ENCODE data around the gene NECTIN3. TPM values are rescaled to one million over a fixed set of nuclear protein-coding genes. Genes with fewer than 3 reads are reported as not detected.

Gene NECTIN3
- total and polyA plus RNA-seq, 3 experiments from 2014 or later, result 2.2 to 13.3 (median 12.8) TPM

DNA sequence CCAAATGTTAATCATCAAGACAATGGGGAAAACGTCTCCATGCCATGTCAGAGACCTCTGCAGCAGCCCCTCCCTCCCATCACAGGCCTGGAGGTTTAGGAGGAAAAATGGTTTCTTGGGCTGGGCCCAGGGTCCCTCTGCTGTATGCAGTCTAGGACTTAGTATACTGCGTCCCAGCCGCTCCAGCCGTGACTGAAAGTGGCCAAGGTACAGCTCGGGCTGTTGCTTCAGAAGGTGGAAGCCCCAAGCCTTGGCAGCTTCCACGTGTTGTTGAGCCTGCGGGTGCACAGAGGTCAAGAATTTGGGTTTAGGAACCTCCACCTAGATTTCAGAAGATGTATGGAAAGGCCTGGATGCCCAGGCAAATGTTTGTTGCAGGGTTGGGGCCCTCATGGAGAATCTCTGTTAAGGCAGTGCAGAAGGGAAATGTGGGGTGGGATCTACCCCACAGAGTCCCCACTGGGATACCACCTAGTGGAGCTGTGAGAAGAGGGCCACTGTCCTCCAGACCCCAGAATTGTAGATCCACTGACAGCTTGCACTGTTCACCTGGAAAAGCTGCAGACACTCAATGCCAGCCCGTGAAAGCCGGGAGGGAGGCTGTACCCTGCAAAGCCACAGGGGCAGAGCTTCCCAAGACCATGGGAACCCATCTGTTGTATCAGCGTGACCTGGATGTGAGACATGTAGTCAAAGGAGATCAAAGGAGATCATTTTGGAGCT is 25.0 kb downstream of the NECTIN3 start:
- POLR2A ChIA-PET, result no interaction called here
- no peaks in the 10 kb centered on the region for H3K27me3 Mint-ChIP-seq
- peaks cover 3 to 21% (median 6%) of the 10 kb centered on the region in 3 donors for H3K36me3 Mint-ChIP-seq
- Histone ChIP-seq H3K36me3 (ENCODE audit: insufficient read depth, low read length) (no peaks in the 10 kb centered on the region), H3K27ac (ENCODE audit: low read depth, low read length) (no peak overlapping the region), H3K9me3 (ENCODE audit: low read length) (no peaks in the 10 kb centered on the region), H3K27me3 (ENCODE audit: insufficient read depth, low read length, poor library complexity, severe bottlenecking) (no peaks in the 10 kb centered on the region), H3K4me1 (ENCODE audit: insufficient read depth, low read length) (no peaks in the 10 kb centered on the region), H3K4me3 (ENCODE audit: low read length) (no peak overlapping the region)
- H3K9me3 Mint-ChIP-seq, result peaks cover 0 to 7% (median 3%) of the 10 kb centered on the region in 5 donors
- DNase-seq, result no peak
- peaks cover 2 to 42% (median 6%) of the 10 kb centered on the region in 3 donors for H3K4me1 Mint-ChIP-seq
- CTCF ChIA-PET, result no interaction called here
- no peak overlapping the region for H3K4me3 Mint-ChIP-seq
- peak overlapping the region in 1 of 8 donors; percentile 73 for H3K27ac Mint-ChIP-seq

DNA sequence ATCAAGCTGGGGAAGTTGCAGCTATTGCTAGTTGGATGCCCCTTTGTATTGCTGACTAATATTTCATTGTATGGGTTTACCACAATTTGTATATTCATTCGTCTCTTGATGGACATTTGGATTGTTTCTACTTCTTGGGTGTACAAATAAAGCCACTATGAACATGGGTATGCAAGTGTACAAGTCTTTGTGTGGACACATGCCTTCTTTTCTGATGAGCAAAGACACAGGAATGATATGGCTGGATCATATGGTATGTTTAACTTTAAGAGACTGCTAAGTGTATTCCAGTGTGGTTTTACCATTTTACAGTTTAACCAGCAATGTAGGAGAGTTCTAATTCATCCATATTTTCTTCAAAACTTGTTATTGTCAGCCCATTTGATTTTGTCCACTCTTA is 32.2 kb downstream of the NECTIN3 start:
- Histone ChIP-seq H3K36me3 (ENCODE audit: insufficient read depth, low read length) (no peaks in the 10 kb centered on the region), H3K27ac (ENCODE audit: low read depth, low read length) (no peak overlapping the region), H3K4me3 (ENCODE audit: low read length) (no peak overlapping the region), H3K27me3 (ENCODE audit: insufficient read depth, low read length, poor library complexity, severe bottlenecking) (no peaks in the 10 kb centered on the region), H3K4me1 (ENCODE audit: insufficient read depth, low read length) (no peaks in the 10 kb centered on the region), H3K9me3 (ENCODE audit: low read length) (no peaks in the 10 kb centered on the region)
- Mint-ChIP-seq H3K4me1 (peaks cover 2 to 58% (median 8%) of the 10 kb centered on the region in 3 donors), H3K27ac (no peak overlapping the region), H3K4me3 (no peak overlapping the region), H3K27me3 (peaks cover 0 to 4% of the 10 kb centered on the region in 2 donors), H3K36me3 (peaks cover 3 to 37% (median 4%) of the 10 kb centered on the region in 3 donors), H3K9me3 (peaks cover 0 to 5% (median 2%) of the 10 kb centered on the region in 5 donors)
- DNase-seq, result no peak
- ChIA-PET POLR2A (no interaction called here), CTCF (no interaction called here)

DNA sequence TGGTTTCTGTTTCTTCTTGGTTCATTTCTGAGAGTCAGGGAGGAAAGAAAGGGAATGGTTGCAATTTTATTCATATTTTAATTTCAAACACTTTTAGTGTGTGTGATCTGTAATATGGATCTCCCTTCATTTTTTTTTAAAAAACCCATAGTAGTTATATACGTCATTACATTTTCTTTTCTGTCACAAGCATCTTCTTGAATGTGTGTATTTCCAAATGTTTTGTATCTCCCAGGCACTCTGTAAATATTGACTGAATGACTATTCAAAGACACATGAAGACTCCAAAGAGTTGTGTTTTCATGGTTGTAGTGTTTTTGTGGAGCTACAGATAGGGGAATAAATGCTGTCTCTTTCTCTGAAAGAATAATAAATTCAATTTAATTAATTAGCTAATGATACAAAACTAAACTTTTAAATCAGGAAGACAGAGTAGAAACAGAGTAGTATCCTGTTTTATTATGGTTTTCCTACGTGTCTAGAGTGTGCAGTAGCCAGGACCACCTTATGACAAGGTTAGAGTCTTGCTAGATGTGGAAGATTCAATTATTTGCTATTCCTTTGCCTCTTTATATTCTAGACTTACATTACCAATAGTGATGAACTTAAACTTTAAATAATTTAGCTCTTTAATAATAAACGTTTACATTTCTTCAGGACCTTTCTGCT is 35.5 kb downstream of the NECTIN3 start:
- H3K4me3 Mint-ChIP-seq, result no peak overlapping the region
- peaks cover 0 to 50% (median 7%) of the 10 kb centered on the region in 3 donors for H3K4me1 Mint-ChIP-seq
- H3K9me3 Mint-ChIP-seq, result peaks cover 0 to 5% (median 2%) of the 10 kb centered on the region in 5 donors
- H3K27ac Mint-ChIP-seq, result no peak overlapping the region
- H3K9me3 ChIP-seq (ENCODE audit: low read length), result no peaks in the 10 kb centered on the region
- DNase-seq, result no peak
- no peak overlapping the region for H3K4me3 ChIP-seq (ENCODE audit: low read length)
- POLR2A ChIA-PET, result no interaction called here
- H3K36me3 ChIP-seq (ENCODE audit: insufficient read depth, low read length), result no peaks in the 10 kb centered on the region
- CTCF ChIA-PET, result no interaction called here
- no peaks in the 10 kb centered on the region for H3K27me3 ChIP-seq (ENCODE audit: insufficient read depth, low read length, poor library complexity, severe bottlenecking)
- no peak overlapping the region for H3K27ac ChIP-seq (ENCODE audit: low read depth, low read length)
- H3K4me1 ChIP-seq (ENCODE audit: insufficient read depth, low read length), result no peaks in the 10 kb centered on the region
- H3K36me3 Mint-ChIP-seq, result peaks cover 3 to 36% (median 4%) of the 10 kb centered on the region in 3 donors
- peaks cover 0 to 4% of the 10 kb centered on the region in 2 donors for H3K27me3 Mint-ChIP-seq

- H3K27me3 Mint-ChIP-seq, result peaks cover 0 to 4% of the 10 kb centered on the region in 2 donors
- no peak overlapping the region for H3K27ac Mint-ChIP-seq
- ChIA-PET CTCF (no interaction called here), POLR2A (no interaction called here)
- peaks cover 0 to 5% (median 2%) of the 10 kb centered on the region in 5 donors for H3K9me3 Mint-ChIP-seq
- H3K4me3 ChIP-seq (ENCODE audit: low read length), result no peak overlapping the region
- H3K4me1 ChIP-seq (ENCODE audit: insufficient read depth, low read length), result no peaks in the 10 kb centered on the region
- H3K4me3 Mint-ChIP-seq, result no peak overlapping the region
- H3K4me1 Mint-ChIP-seq, result peaks cover 0 to 46% (median 7%) of the 10 kb centered on the region in 3 donors
- no peaks in the 10 kb centered on the region for H3K27me3 ChIP-seq (ENCODE audit: insufficient read depth, low read length, poor library complexity, severe bottlenecking)
- no peak for DNase-seq
- peaks cover 0 to 32% (median 4%) of the 10 kb centered on the region in 3 donors for H3K36me3 Mint-ChIP-seq
- no peaks in the 10 kb centered on the region for H3K36me3 ChIP-seq (ENCODE audit: insufficient read depth, low read length)
- H3K9me3 ChIP-seq (ENCODE audit: low read length), result no peaks in the 10 kb centered on the region
- H3K27ac ChIP-seq (ENCODE audit: low read depth, low read length), result no peak overlapping the region
Observed at GRCh38 chr3:111107662-111108035, 36.0 kb downstream of the NECTIN3 start.

DNA sequence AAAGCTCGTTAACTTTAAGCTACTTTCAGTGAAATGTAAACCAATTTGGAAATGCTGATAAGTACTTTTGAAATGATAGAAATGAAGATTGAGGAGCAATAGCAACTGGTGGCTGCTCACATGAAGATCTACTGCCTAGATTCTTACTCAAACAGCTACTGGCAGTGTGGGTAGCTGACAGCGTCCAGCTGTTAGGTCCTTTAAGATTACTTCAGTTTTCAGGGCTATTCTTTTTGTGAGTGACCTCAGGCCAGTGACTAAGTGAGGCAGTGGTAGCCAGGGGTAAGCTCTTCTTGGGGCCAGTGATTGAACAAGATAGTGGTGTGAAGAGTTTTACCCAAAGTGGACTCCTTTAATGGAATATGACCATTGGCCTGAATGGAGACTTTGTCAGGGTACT is 41.3 kb downstream of the NECTIN3 start:
- Histone ChIP-seq H3K36me3 (ENCODE audit: insufficient read depth, low read length) (no peaks in the 10 kb centered on the region), H3K4me3 (ENCODE audit: low read length) (no peak overlapping the region), H3K4me1 (ENCODE audit: insufficient read depth, low read length) (no peaks in the 10 kb centered on the region), H3K9me3 (ENCODE audit: low read length) (no peaks in the 10 kb centered on the region), H3K27ac (ENCODE audit: low read depth, low read length) (no peak overlapping the region), H3K27me3 (ENCODE audit: insufficient read depth, low read length, poor library complexity, severe bottlenecking) (no peaks in the 10 kb centered on the region)
- H3K9me3 Mint-ChIP-seq, result no peaks in the 10 kb centered on the region
- H3K36me3 Mint-ChIP-seq, result peaks cover 2 to 4% (median 2%) of the 10 kb centered on the region in 3 donors
- H3K27me3 Mint-ChIP-seq, result no peaks in the 10 kb centered on the region
- H3K4me1 Mint-ChIP-seq, result peaks cover 0 to 14% (median 0%) of the 10 kb centered on the region in 3 donors
- ChIA-PET POLR2A (no interaction called here), CTCF (no interaction called here)
- H3K27ac Mint-ChIP-seq, result no peak overlapping the region
- DNase-seq, result no peak
- H3K4me3 Mint-ChIP-seq, result no peak overlapping the region

- Mint-ChIP-seq H3K4me1 (no peaks in the 10 kb centered on the region), H3K4me3 (no peak overlapping the region), H3K36me3 (peaks cover 5 to 13% (median 6%) of the 10 kb centered on the region in 3 donors), H3K27me3 (no peaks in the 10 kb centered on the region), H3K9me3 (no peaks in the 10 kb centered on the region), H3K27ac (no peak overlapping the region)
- ChIA-PET POLR2A (no interaction called here), CTCF (no interaction called here)
- H3K36me3 ChIP-seq (ENCODE audit: insufficient read depth, low read length), result no peaks in the 10 kb centered on the region
- no peak overlapping the region for H3K4me3 ChIP-seq (ENCODE audit: low read length)
- DNase-seq, result no peak
- no peaks in the 10 kb centered on the region for H3K27me3 ChIP-seq (ENCODE audit: insufficient read depth, low read length, poor library complexity, severe bottlenecking)
- H3K4me1 ChIP-seq (ENCODE audit: insufficient read depth, low read length), result no peaks in the 10 kb centered on the region
- no peaks in the 10 kb centered on the region for H3K9me3 ChIP-seq (ENCODE audit: low read length)
- H3K27ac ChIP-seq (ENCODE audit: low read depth, low read length), result no peak overlapping the region
Observed at GRCh38 chr3:111128884-111129283, 57.3 kb downstream of the NECTIN3 start.

- H3K4me1 ChIP-seq (ENCODE audit: insufficient read depth, low read length), result no peaks in the 10 kb centered on the region
- no peaks in the 10 kb centered on the region for H3K27me3 ChIP-seq (ENCODE audit: insufficient read depth, low read length, poor library complexity, severe bottlenecking)
- no peaks in the 10 kb centered on the region for H3K4me1 Mint-ChIP-seq
- H3K9me3 ChIP-seq (ENCODE audit: low read length), result no peaks in the 10 kb centered on the region
- H3K4me3 Mint-ChIP-seq, result no peak overlapping the region
- ChIA-PET POLR2A (no interaction called here), CTCF (no interaction called here)
- H3K27ac Mint-ChIP-seq, result no peak overlapping the region
- H3K9me3 Mint-ChIP-seq, result no peaks in the 10 kb centered on the region
- H3K27me3 Mint-ChIP-seq, result no peaks in the 10 kb centered on the region
- no peak for DNase-seq
- H3K27ac ChIP-seq (ENCODE audit: low read depth, low read length), result no peak overlapping the region
- H3K4me3 ChIP-seq (ENCODE audit: low read length), result no peak overlapping the region
- no peaks in the 10 kb centered on the region for H3K36me3 ChIP-seq (ENCODE audit: insufficient read depth, low read length)
- peaks cover 6 to 12% (median 6%) of the 10 kb centered on the region in 3 donors for H3K36me3 Mint-ChIP-seq
Observed at GRCh38 chr3:111130827-111131226, 59.2 kb downstream of the NECTIN3 start.

- no peaks in the 10 kb centered on the region for H3K27me3 ChIP-seq (ENCODE audit: insufficient read depth, low read length, poor library complexity, severe bottlenecking)
- Mint-ChIP-seq H3K9me3 (no peaks in the 10 kb centered on the region), H3K36me3 (peaks cover 3 to 6% (median 6%) of the 10 kb centered on the region in 3 donors), H3K4me3 (no peak overlapping the region), H3K27me3 (no peaks in the 10 kb centered on the region), H3K4me1 (no peaks in the 10 kb centered on the region), H3K27ac (no peak overlapping the region)
- no peak overlapping the region for H3K4me3 ChIP-seq (ENCODE audit: low read length)
- H3K4me1 ChIP-seq (ENCODE audit: insufficient read depth, low read length), result no peaks in the 10 kb centered on the region
- ChIA-PET POLR2A (no interaction called here), CTCF (no interaction called here)
- H3K27ac ChIP-seq (ENCODE audit: low read depth, low read length), result no peak overlapping the region
- H3K36me3 ChIP-seq (ENCODE audit: insufficient read depth, low read length), result no peaks in the 10 kb centered on the region
- no peak for DNase-seq
- H3K9me3 ChIP-seq (ENCODE audit: low read length), result no peaks in the 10 kb centered on the region
Observed at GRCh38 chr3:111134302-111134701, 62.7 kb downstream of the NECTIN3 start.

Measured in CD8-positive, alpha-beta memory T cell (primary cell).